Esophagus muscularis mucosa (tissue), 4 donors: ENCODE measurements around the gene MBL2. TPM values are rescaled to one million over a fixed set of nuclear protein-coding genes. Genes with fewer than 3 reads are reported as not detected.

Experiments used
- DNase-seq: peaks from one replicate; pipeline ENCODE4 v3.0.0-alpha.2; 2017; ENCODE audit errors: extremely low spot score
- H3K27ac ChIP-seq, 4 donors: fragments of 200-600 bp; sonication (generic); replicated peaks in 1 of 4; 1 replicate in 3 of 4; 2 replicates in 1 of 4; pipeline ENCODE4 v1.5.1; 2016 to 2019; ENCODE audit warnings: mild to moderate bottlenecking in 1 of 4
- H3K27me3 ChIP-seq, 4 donors: fragments of 200-600 bp; sonication (generic); one replicate each; pipeline versions ENCODE4 v1.5.1 to v1.6.0; 2016 to 2019
- H3K36me3 ChIP-seq, 4 donors: fragments of 200-600 bp; sonication (generic); one replicate each; pipeline ENCODE4 v1.5.1; 2016 to 2019
- H3K4me1 ChIP-seq, 4 donors: fragments of 200-600 bp; sonication (generic); one replicate each; pipeline ENCODE4 v1.5.1; 2016 to 2019
- H3K4me3 ChIP-seq, 4 donors: fragments of 200-600 bp; sonication (generic); 1 replicate in 2 of 4; 2 replicates in 2 of 4; pipeline ENCODE4 v1.5.1; 2016 to 2019; ENCODE audit warnings: mild to moderate bottlenecking in 4 of 4, moderate library complexity in 1 of 4
- H3K9me3 ChIP-seq, 4 donors: fragments of 200-600 bp; sonication (generic); 1 replicate in 3 of 4; 2 replicates in 1 of 4; pipeline ENCODE4 v1.5.1; 2016 to 2019
- CTCF ChIP-seq, 3 experiments: fragments of 200-600 bp in 2 of 3; fragments of 450-650 bp in 1 of 3; sonication (generic) in 2 of 3; IDR thresholded peaks; one replicate each; pipeline ENCODE4 v1.5.1; 2017 to 2019; ENCODE audit warnings: antibody characterized with exemption in 3 of 3, mild to moderate bottlenecking in 2 of 3, moderate library complexity in 1 of 3
- EP300 ChIP-seq: sonication (generic); formaldehyde crosslinking; IDR thresholded peaks from one replicate; pipeline ENCODE4 v1.6.1; 2017; ENCODE audit warnings: antibody characterized with exemption
- POLR2A ChIP-seq: fragments of 450-650 bp; IDR thresholded peaks from one replicate; pipeline ENCODE4 v1.6.1; 2017; ENCODE audit warnings: antibody characterized with exemption, moderate library complexity, mild to moderate bottlenecking, low read depth
- POLR2AphosphoS5 ChIP-seq, 2 donors: sonication (generic); formaldehyde crosslinking; IDR thresholded peaks; one replicate each; pipeline ENCODE4 v1.6.1; 2017; ENCODE audit warnings: antibody characterized with exemption in 2 of 2
- WGBS: methylation state at CpG from one replicate; pipeline ENCODE4 v1.1.5; 2018; 5-methylcytosine and 5-hydroxymethylcytosine counted together
- intact Hi-C: fragments of 100-400 bp; cut with DNase I; formaldehyde crosslinking; loops from one replicate; pipeline ENCODE4 v1.15.1; 2023
- total RNA-seq, 4 donors: library from RNA; depleted of rRNA; stranded (reverse); fragments of >200 nt; gene quantifications; one replicate each; pipeline versions ENCODE4 v1.1.0 to v1.2.1, GENCODE V29; 2016

Gene MBL2
- total RNA-seq, 4 donors from 2014 or later, result 0.06 TPM; not detected in 3

- no peak overlapping the region for H3K27ac ChIP-seq
- no peaks in the 10 kb centered on the region for H3K4me1 ChIP-seq
- 26% methylated on average over 3 of the region's 3 CpGs for WGBS
- DNase-seq, result peak; percentile 60
- no peaks in the 10 kb centered on the region for H3K27me3 ChIP-seq
- H3K9me3 ChIP-seq, result no peaks in the 10 kb centered on the region
- intact Hi-C loops, result no loop called here
- H3K36me3 ChIP-seq, result no peaks in the 10 kb centered on the region
- no peak overlapping the region for H3K4me3 ChIP-seq
- TF ChIP-seq EP300, result no peak
- TF ChIP-seq CTCF (IDR thresholded peaks at IDR 0.05), result no peak
- TF ChIP-seq POLR2AphosphoS5 (IDR thresholded peaks at IDR 0.05), result no peak
- no peak for TF ChIP-seq POLR2A
Observed at GRCh38 chr10:52785418-52785817, 12.8 kb upstream of the MBL2 start.

- Histone ChIP-seq H3K27ac (no peak overlapping the region), H3K36me3 (no peaks in the 10 kb centered on the region), H3K9me3 (no peaks in the 10 kb centered on the region), H3K4me3 (no peak overlapping the region), H3K27me3 (peaks cover 0 to 10% (median 0%) of the 10 kb centered on the region in 4 donors), H3K4me1 (peaks cover 0 to 3% (median 0%) of the 10 kb centered on the region in 4 donors)
- DNase-seq, result no peak
- TF ChIP-seq EP300, result no peak
- TF ChIP-seq POLR2AphosphoS5 (IDR thresholded peaks at IDR 0.05), result no peak
- no peak for TF ChIP-seq CTCF (IDR thresholded peaks at IDR 0.05)
- TF ChIP-seq POLR2A, result no peak
- intact Hi-C loops, result no loop called here
- WGBS, result 91% methylated on average over 3 of the region's 3 CpGs
Observed at GRCh38 chr10:52783726-52784125, 11.1 kb upstream of the MBL2 start.

GRCh38 chr10:52782554-52782953 lies 10.0 kb upstream of the MBL2 start:
- no peak overlapping the region for H3K27ac ChIP-seq
- H3K4me3 ChIP-seq, result no peak overlapping the region
- no peaks in the 10 kb centered on the region for H3K9me3 ChIP-seq
- H3K27me3 ChIP-seq, result peaks cover 0 to 16% (median 0%) of the 10 kb centered on the region in 4 donors
- intact Hi-C loops, result no loop called here
- no peaks in the 10 kb centered on the region for H3K36me3 ChIP-seq
- TF ChIP-seq POLR2AphosphoS5 (IDR thresholded peaks at IDR 0.05) (no peak), EP300 (no peak), POLR2A (no peak), CTCF (IDR thresholded peaks at IDR 0.05) (no peak)
- H3K4me1 ChIP-seq, result peaks cover 0 to 7% (median 0%) of the 10 kb centered on the region in 4 donors
- DNase-seq, result peak; percentile 66

GRCh38 chr10:52780391-52781155 lies 8.0 kb upstream of the MBL2 start:
- WGBS, result 53% methylated on average over 6 of the region's 6 CpGs
- Histone ChIP-seq H3K9me3 (no peaks in the 10 kb centered on the region), H3K27ac (no peak overlapping the region), H3K4me3 (no peak overlapping the region), H3K36me3 (no peaks in the 10 kb centered on the region), H3K27me3 (peaks cover 0 to 16% (median 0%) of the 10 kb centered on the region in 4 donors), H3K4me1 (peaks cover 0 to 7% (median 0%) of the 10 kb centered on the region in 4 donors)
- intact Hi-C loops, result no loop called here
- peak; percentile 77 for DNase-seq
- TF ChIP-seq POLR2AphosphoS5 (IDR thresholded peaks at IDR 0.05) (no peak), POLR2A (no peak), CTCF (IDR thresholded peaks at IDR 0.05) (no peak), EP300 (no peak)
